SIG-M5 treated with dmso at 0.1 percent for 504 hours (cell line): Measurements from ENCODE around the gene SETD6.
"Not testable (repeated sequence)": the region's sequence is repeated elsewhere in the genome, so short reads cannot be mapped to it uniquely, and the experiment has no call there.

Experiments used
- DNase-seq: peaks from one replicate; lab custom pipeline; 2025; ENCODE audit not compliant: unreplicated experiment; lab: John Stamatoyannopoulos, UW

Gene SETD6, protein sequence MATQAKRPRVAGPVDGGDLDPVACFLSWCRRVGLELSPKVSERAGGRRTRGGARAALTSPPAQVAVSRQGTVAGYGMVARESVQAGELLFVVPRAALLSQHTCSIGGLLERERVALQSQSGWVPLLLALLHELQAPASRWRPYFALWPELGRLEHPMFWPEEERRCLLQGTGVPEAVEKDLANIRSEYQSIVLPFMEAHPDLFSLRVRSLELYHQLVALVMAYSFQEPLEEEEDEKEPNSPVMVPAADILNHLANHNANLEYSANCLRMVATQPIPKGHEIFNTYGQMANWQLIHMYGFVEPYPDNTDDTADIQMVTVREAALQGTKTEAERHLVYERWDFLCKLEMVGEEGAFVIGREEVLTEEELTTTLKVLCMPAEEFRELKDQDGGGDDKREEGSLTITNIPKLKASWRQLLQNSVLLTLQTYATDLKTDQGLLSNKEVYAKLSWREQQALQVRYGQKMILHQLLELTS

GRCh38 chr16:58515125-58515870 is at the start of gene SETD6:
SETD6 (plus strand) TSS chr16:58515517; CDS start chr16:58515538, 21 bp downstream.
- DNase-seq, result peak; percentile 71

DNA sequence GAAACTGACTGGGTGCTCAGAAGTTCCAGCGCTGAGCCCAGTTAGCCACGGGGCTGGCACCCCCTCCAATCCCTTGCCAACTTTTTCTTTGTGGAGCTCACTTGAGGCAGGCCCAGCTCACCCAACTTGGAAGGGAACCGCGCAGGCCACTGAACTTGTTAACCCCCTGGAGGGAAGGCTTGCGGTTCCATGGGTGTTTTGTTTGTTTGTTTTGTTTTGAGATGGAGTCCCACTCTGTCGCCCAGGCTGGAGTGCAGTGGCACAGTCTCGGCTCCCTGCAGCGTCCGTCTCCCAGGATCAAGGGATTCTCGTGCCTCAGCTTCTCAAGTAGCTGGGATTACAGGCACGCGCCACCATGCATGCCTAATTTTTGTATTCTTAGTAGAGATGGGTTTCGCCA is 49.5 kb upstream of the SETD6 start:
- no peak for DNase-seq

GRCh38 chr16:58466396-58466795 is 48.9 kb upstream of the SETD6 start:
- no peak for DNase-seq

GRCh38 chr16:58467905-58468304 is 47.4 kb upstream of the SETD6 start:
- no peak for DNase-seq

DNA sequence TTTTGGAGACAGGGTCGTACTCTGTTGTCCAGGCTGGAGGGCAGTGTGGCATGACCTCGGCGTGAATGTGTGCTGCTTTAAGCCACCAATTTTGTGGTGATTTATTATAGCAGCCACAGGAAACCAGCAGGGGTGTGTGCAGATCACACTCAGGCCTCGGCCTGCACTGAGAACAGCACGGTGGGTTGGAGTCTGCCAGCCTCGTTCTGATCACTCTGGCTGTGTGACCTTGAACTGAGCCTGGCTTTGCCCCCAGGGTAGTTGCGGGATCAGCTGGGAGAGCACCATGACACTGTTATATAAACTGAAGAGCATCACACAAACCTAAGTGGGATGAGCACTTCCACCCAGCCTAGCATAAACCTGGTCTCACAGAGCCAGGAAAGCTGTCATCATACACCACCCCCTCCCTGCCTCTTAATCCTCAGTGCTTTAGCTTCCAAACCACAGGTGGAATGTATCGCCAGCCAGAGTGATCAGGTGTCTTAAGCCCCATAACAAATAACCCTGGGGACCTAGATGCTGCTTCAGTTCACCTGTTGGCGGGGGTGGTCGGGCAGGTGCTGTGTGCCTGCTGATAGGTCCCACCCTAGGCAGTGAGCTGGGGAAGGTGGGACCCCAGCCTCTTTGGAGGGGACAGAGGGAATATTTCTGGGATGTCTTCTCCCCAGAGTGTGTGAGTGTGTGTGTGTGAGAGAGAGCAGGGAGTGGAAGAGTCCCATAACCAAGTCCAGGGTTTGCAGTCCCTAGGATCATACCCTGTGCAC is 43.9 kb upstream of the SETD6 start:
- no peak for DNase-seq

GRCh38 chr16:58472266-58472665 is 43.1 kb upstream of the SETD6 start:
- no peak for DNase-seq

DNA sequence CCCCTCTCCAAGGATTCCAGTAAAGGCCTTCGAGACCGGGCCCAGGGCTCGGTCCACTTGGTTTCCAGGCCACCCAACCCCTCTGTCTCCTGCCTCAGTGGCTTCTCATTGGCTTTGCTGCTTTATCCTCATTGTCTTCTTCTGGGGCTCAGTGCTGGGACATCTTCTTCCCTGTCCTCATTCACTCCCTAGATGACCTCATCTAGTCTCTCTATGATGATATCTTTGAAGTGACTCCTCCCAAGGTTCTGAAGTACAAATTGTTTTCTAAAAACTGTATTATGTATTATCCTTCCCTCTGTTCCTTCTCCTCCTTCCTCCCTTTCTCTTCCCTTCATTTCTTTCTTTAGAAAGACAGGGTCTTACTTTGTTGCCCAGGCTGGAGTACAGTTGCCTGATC is 42.5 kb upstream of the SETD6 start:
- no peak for DNase-seq

- no peak for DNase-seq
Measured at GRCh38 chr16:58474296-58474695, 41.0 kb upstream of the SETD6 start.

DNA sequence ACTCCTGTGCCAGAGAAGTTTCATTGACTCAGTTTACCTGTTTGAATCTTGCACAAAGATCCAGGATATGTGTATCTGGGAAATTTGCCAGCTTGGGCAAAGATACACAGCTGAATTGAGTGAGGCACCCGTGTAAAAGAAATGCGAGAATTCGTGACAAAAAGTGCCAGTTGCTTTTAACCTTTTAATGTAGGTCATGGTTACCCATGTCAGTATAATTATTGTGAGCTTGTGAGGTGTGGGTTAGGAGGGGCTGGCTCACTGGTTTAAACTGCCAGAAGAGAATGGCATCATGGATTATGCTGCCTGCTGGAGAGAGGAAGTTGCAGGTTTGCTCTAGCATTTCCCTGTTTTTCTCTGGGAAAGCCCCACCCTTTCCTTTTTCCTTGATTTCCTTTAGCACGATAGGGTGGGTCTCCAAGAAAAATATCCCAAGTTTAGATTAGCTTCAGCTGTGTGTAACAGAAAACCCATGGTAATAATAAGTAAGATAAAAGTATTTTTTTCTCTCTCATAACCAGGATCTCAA is 40.2 kb upstream of the SETD6 start:
- DNase-seq, result no peak

DNA sequence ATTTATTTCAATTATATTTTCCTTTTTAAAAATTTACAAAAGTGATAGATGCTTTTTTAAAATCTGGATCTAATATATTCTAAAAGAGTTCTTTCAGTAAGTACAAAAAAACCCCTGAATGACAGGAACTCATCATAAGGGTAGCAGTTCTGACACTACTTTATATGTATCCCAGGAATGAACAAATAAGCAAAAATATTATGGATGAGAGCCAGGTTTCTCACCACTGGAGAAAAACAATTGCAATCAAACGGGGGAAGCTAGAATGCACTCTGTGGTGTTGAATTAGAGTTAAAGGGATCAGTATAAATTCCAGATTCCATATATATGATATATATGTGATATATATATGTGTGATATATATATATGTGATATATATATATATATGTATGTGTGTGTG is 38.5 kb upstream of the SETD6 start:
- DNase-seq, result no peak

DNA sequence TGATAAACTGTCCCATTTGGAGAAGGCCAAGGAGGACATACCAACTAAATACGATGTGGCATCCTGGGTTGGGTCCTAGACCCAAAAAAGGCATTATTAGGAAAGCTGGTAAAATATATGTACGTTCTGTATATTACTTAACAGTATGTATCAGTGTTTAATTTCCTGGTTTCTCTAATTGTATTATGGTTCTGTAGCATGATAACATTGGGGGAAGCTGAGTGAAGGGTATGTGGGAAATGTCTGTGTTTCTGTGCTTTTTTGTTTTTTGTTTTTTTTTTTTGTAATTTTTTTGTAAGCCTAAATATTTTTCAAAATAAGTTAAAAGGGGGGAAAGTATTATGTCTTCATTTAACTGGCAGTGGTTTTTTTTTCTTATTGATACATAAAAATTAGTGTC is 36.9 kb upstream of the SETD6 start:
- DNase-seq, result no peak

- no peak for DNase-seq
Measured at GRCh38 chr16:58481226-58481869, 34.0 kb upstream of the SETD6 start.

GRCh38 chr16:58481931-58482330 is 33.4 kb upstream of the SETD6 start:
- no peak for DNase-seq

GRCh38 chr16:58485184-58485887 is 30.0 kb upstream of the SETD6 start:
- no peak for DNase-seq

GRCh38 chr16:58487566-58488351 is 27.6 kb upstream of the SETD6 start:
- DNase-seq, result peak; percentile 58

GRCh38 chr16:58488531-58488930 is 26.8 kb upstream of the SETD6 start:
- no peak for DNase-seq

GRCh38 chr16:58490065-58490464 is 25.3 kb upstream of the SETD6 start:
- DNase-seq, result no peak

- DNase-seq, result not testable (repeated sequence)
Measured at GRCh38 chr16:58490539-58490938, 24.8 kb upstream of the SETD6 start.

DNA sequence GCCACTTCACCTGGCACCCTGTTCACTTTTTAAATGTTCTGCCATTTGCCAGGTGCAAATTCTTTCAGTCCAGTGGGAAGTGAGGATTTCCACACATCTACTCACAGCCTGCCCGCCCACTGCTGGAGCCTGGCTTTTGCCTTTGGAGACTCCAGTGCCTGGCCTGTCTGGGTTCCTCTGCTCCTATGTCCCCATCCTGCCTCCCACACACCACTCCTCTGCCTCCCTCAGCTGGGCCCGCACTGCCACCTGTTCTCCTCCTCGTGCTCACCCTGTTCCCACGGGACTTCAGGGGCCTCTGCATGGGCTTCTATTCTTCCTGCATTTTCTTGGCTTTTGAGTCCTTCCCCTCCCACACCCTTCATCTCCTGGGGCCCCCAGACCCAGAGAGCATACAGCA is 23.3 kb upstream of the SETD6 start:
- DNase-seq, result no peak
